ENCODE measurements around the gene BRD2.

The BRD2 gene

DNA sequence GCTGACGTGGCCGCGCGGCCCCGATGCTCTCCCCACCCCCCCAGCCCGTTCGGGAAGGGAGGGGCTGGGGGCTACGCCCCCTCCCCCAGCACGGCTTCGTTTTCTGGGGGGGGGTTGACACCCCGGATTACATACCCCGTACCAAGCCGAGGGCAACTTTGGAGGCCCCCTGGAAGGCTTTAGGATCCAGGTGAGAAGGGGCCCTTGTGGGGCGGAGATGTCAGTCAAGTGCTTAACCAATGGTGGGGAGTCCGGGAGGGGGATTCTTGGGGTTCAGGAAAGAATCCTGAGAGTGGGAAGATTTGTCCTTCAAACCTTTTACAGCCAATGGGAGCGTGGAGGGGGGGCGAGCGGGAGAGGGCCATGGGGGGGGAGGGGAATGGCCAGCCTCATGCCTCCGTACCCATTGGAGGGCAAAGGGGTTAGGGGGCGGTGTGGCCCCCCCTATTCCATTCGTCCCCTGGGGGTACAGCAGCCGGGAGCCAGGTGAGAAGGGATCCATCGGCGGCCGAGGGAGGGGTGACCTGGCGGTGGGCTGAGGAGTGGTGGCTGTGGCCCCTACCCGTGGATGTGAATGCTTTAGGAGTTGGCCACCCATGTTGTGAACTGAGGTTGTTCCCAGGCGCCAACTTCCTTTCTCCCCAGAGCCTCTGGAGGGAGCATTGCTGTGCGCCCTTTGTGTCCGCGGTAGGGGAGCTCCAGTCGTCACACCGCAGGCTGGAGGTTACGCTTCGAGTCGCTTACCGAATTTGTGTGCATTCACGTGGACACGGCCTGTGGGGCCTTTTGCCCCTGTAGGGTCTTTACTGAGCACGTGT lies 682 bp downstream of the BRD2 start:
- Histone ChIP-seq H3K36me3 (replicated peaks; ENCODE audit: insufficient read depth, low read length) (peaks cover 12% of the 10 kb centered on the region), H4K20me1 (ENCODE audit: insufficient read depth, low read length) (peaks cover 20% of the 10 kb centered on the region), H3K27ac (ENCODE audit: low read length) (peak overlapping the region; percentile 100), H3F3A (ENCODE audit: insufficient read depth, low read length) (peaks cover 58% of the 10 kb centered on the region), H3K9me3 (replicated peaks; ENCODE audit: insufficient read depth, low read length) (no peaks in the 10 kb centered on the region), H3K4me3 (ENCODE audit: low read length) (peak overlapping the region; percentile 79), H2AFZ (ENCODE audit: low read length) (no peak overlapping the region), H3K9me2 (replicated peaks; ENCODE audit: insufficient read depth, low read length) (no peaks in the 10 kb centered on the region), H3K4me2 (ENCODE audit: low read depth, low read length) (peak overlapping the region; percentile 82), H3K79me2 (ENCODE audit: low read length) (peaks cover 56% of the 10 kb centered on the region), H3K9ac (ENCODE audit: low read length) (peak overlapping the region; percentile 97), H3K4me1 (ENCODE audit: low read length) (peaks cover 11% of the 10 kb centered on the region), H3K27me3 (replicated peaks; ENCODE audit: insufficient read depth, low read length) (no peaks in the 10 kb centered on the region)
- TF ChIP-seq, protein P1, sequence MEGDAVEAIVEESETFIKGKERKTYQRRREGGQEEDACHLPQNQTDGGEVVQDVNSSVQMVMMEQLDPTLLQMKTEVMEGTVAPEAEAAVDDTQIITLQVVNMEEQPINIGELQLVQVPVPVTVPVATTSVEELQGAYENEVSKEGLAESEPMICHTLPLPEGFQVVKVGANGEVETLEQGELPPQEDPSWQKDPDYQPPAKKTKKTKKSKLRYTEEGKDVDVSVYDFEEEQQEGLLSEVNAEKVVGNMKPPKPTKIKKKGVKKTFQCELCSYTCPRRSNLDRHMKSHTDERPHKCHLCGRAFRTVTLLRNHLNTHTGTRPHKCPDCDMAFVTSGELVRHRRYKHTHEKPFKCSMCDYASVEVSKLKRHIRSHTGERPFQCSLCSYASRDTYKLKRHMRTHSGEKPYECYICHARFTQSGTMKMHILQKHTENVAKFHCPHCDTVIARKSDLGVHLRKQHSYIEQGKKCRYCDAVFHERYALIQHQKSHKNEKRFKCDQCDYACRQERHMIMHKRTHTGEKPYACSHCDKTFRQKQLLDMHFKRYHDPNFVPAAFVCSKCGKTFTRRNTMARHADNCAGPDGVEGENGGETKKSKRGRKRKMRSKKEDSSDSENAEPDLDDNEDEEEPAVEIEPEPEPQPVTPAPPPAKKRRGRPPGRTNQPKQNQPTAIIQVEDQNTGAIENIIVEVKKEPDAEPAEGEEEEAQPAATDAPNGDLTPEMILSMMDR (IDR thresholded peaks at IDR 0.05; ENCODE audit: low read length): peak; percentile 18; the same call in 1 of the 2 replicates
- TF ChIP-seq EZH2phosphoT487 (IDR thresholded peaks at IDR 0.05; ENCODE audit: low read length): no peak
- peak; percentile 75 for DNase-seq

- Histone ChIP-seq H3K79me2 (ENCODE audit: low read length) (peaks cover 63% of the 10 kb centered on the region), H3K4me3 (ENCODE audit: low read length) (peak overlapping the region; percentile 79), H2AFZ (ENCODE audit: low read length) (no peak overlapping the region), H3K4me1 (ENCODE audit: low read length) (peaks cover 15% of the 10 kb centered on the region), H3F3A (ENCODE audit: insufficient read depth, low read length) (peaks cover 66% of the 10 kb centered on the region), H3K9me2 (replicated peaks; ENCODE audit: insufficient read depth, low read length) (no peaks in the 10 kb centered on the region), H4K20me1 (ENCODE audit: insufficient read depth, low read length) (peaks cover 27% of the 10 kb centered on the region), H3K36me3 (replicated peaks; ENCODE audit: insufficient read depth, low read length) (peaks cover 20% of the 10 kb centered on the region), H3K4me2 (ENCODE audit: low read depth, low read length) (peak overlapping the region; percentile 82), H3K27me3 (replicated peaks; ENCODE audit: insufficient read depth, low read length) (no peaks in the 10 kb centered on the region), H3K27ac (ENCODE audit: low read length) (peak overlapping the region; percentile 100), H3K9ac (ENCODE audit: low read length) (peak overlapping the region; percentile 97), H3K9me3 (replicated peaks; ENCODE audit: insufficient read depth, low read length) (no peaks in the 10 kb centered on the region)
- peak; percentile 72 for DNase-seq
- TF ChIP-seq, protein P1 (IDR thresholded peaks at IDR 0.05; ENCODE audit: low read length): peak; percentile 24
- TF ChIP-seq EZH2 (optimal IDR thresholded peaks at IDR 0.05; ENCODE audit: low read depth, low read length): no peak
Observed at GRCh38 chr6:32969685-32970412, 1.5 kb downstream of the BRD2 start.

DNA sequence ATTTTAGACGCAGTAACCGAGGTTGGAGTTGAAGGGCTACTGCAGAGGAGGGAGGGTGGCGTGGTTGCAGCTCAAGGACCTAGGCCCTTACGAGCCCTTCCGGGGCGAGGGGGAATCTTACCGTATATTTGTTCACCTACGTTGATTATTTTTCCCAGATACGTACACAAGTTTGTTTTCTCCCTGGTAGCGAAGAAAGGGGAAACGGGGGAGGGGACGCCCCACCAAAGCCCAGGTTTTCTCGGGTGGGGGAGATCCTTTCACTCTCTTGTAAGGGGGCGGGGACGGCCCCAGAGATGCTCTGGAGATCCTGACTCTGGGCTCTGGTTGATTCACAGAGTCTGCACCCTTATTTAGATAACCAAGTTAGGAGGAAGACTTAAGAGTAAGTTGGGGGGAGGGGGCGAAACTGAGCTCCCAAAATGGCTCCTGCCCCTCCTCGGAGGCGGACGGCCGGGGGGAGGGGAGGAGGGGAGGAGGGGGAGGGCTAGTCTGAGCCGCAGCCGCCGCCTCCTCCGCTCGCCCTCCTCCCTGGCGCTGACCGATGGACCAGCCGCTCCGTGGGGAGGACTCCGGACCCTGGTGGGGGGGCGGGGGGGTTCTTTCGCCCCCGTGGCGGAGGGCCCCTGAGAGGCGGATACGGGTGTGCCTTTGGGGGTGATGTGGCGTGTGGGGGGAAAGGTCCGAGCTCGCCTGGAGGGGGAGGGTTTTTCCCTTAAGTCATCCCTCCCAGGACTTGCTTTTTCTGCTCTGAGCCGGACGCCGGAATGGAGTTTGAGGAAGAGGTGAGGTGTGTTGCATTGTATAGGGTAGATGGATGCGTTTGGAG lies 2.2 kb downstream of the BRD2 start:
- peak; percentile 86 for DNase-seq
- H3F3A ChIP-seq (ENCODE audit: insufficient read depth, low read length): peaks cover 74% of the 10 kb centered on the region

More for the DNA sequence above, 2.2 kb downstream of the BRD2 start:
- Histone ChIP-seq H3K27ac (ENCODE audit: low read length) (peak overlapping the region; percentile 100), H4K20me1 (ENCODE audit: insufficient read depth, low read length) (peaks cover 35% of the 10 kb centered on the region), H3K4me3 (ENCODE audit: low read length) (peak overlapping the region; percentile 79), H3K27me3 (replicated peaks; ENCODE audit: insufficient read depth, low read length) (no peaks in the 10 kb centered on the region), H3K4me1 (ENCODE audit: low read length) (peaks cover 22% of the 10 kb centered on the region), H3K9me3 (replicated peaks; ENCODE audit: insufficient read depth, low read length) (no peaks in the 10 kb centered on the region), H3K36me3 (replicated peaks; ENCODE audit: insufficient read depth, low read length) (peaks cover 27% of the 10 kb centered on the region), H2AFZ (ENCODE audit: low read length) (no peak overlapping the region), H3K9me2 (replicated peaks; ENCODE audit: insufficient read depth, low read length) (no peaks in the 10 kb centered on the region), H3K79me2 (ENCODE audit: low read length) (peaks cover 71% of the 10 kb centered on the region), H3K4me2 (ENCODE audit: low read depth, low read length) (peak overlapping the region; percentile 87), H3K9ac (ENCODE audit: low read length) (peak overlapping the region; percentile 97)
- TF ChIP-seq, protein P1 (IDR thresholded peaks at IDR 0.05; ENCODE audit: low read length): no peak
- TF ChIP-seq EZH2 (optimal IDR thresholded peaks at IDR 0.05; ENCODE audit: low read depth, low read length) (no peak), EZH2phosphoT487 (IDR thresholded peaks at IDR 0.05; ENCODE audit: low read length) (no peak)
